Hindlimb muscle (tissue), 1 donor: ENCODE measurements around the gene ARID5B. TPM values are rescaled to one million over a fixed set of nuclear protein-coding genes. Genes with fewer than 3 reads are reported as not detected.
A peak's percentile ranks its signal among the peaks of the same experiment; 100 is the strongest.

Source experiments
- DNase-seq: peaks from one replicate; pipeline ENCODE4 v3.0.0-alpha.2; 2013
- polyA plus RNA-seq: library from polyadenylated mRNA; unstranded; fragments of 120-200 nt; gene quantifications from one replicate; pipeline ENCODE4 v1.2.1, GENCODE V29; 2013; ENCODE audit not compliant: insufficient read length

ARID5B gene
- polyA plus RNA-seq, 1 donor, result 21.1 TPM

GRCh38 chr10:61883371-61884025 lies 18.0 kb upstream of the ARID5B start:
- no peak for DNase-seq

GRCh38 chr10:61887772-61888171 lies 13.7 kb upstream of the ARID5B start:
- no peak for DNase-seq

DNA sequence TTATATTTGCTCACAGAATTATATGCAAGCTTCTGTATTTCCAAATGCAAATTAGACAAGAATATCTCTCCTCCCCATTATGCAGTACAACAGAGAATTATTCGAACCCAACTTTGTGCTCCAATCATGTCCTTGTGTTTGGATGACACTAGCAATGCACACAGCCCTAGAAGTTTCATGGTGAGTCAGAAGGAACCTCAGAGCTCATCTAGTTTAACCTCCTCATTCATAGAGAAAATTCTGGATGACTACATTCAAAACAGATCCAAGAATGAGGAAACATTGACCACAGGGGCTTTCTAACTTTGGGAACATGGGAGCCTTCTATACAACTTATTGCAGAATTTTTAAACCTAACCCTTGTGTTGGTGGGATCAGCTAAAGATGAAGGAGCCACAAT lies 12.8 kb upstream of the ARID5B start:
- no peak for DNase-seq

GRCh38 chr10:61890430-61890829 lies 11.1 kb upstream of the ARID5B start:
- DNase-seq, result no peak

GRCh38 chr10:61890881-61891409 lies 10.6 kb upstream of the ARID5B start:
- no peak for DNase-seq

DNA sequence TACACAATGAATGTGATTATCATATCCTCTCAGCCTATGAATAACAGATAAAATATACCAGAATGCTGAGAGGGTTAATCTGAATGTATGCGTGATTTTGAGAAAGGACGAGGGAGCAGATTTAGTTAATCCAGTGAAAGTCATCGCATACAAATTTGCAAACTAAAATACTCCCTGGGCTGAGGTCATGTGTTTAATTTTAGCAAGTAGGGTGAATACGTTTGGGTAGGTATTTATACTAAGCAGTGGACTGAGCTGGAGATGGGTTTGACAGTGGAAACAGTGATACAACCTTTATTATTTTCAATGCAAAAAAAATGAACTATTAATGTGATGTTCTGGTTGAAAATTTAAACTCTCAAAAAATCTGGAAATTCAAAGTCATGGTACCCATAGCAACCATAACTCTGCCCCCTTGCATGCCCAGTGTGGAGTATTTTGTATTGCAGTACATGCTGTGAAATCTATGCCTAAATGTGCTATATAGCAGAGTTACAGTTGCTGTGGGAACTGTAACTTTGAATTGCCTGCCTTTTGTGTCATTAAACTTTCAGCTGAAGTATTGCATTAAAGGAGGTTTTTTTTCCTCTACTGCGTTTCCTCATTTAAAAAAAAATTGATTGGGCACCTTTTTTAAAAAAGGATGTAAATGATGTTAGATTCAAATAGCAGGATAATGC lies 9.5 kb upstream of the ARID5B start:
- DNase-seq, result no peak

DNA sequence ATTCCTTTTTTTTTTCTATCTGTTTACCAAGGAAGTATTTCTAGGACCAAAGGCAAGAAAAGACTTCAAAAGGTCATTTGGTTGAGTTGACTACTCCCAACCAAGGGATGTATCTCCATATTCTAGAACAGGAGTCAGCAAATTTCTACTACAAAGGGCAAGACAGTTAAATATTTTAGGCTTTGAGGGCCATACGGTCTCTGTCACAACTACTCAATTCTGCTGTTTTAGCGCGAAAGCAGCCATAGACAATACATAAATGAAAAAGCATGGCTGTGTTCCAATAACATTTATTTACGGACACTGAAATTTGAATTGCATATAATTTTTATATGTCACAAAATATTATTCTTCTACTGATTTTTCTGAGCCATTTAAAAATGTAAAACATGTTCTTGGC lies 8.5 kb upstream of the ARID5B start:
- DNase-seq, result no peak

DNA sequence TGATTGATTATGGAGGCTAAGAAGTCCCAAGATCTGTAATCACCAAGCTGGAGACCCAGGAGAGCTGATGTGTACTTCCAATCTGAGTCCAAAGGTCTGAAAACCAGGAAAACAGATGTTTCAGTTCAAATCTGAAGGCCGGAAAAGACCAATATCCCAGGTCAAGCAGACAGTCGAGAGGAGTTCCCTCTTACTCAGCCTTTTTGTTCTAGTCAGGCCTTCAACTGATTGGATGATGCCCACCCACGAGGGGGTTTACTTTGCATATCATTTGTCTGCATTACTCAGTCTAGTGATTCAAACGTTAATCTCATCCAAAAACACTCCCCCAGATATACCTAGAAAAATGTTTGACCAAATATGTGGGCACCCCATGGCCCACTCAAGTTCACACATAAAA lies 7.4 kb upstream of the ARID5B start:
- no peak for DNase-seq

GRCh38 chr10:61895898-61896600 lies 5.5 kb upstream of the ARID5B start:
- DNase-seq, result no peak

- peak; percentile 66 for DNase-seq
These were observed 4.4 kb upstream of the ARID5B start for GRCh38 chr10:61896854-61897661.

DNA sequence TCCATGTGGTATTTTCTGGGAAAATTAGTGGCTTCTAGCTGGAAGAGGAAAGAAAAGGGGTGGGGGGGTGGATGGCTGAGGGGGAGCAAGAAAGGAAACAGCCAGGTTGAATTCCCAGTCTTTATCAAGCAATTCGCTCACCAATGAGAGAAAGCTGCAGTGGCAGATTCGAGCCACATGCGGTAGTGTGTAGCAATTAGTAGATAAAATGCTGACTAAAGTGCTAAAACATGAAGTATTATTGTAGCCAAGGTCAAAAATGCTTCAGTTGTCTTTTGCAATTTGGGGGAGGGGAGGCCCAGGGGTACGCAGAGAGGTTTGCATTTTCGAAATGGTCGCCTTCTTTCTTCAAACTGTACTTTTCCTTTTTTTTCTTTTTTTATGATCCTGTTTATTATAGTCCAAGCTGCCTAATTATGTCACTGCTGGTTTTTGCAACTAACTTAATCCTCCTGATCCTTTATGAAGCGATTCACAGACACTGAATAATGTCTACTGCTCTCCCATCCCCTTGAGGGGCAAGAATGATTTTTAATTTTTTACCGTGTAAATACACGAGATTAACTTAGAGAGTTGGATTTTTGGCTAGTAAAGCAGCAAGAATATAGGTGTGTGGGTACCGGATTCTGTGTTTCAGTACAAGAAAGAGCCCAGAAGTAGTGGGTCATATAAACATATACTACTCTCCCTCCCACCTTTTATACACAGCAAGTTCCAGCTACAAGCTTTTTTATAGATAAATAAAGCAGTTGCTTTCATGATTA lies 3.6 kb upstream of the ARID5B start:
- DNase-seq, result peak; percentile 47

- DNase-seq, result no peak
These were observed 3.1 kb upstream of the ARID5B start for GRCh38 chr10:61898435-61898778.

- no peak for DNase-seq
These were observed 2.4 kb upstream of the ARID5B start for GRCh38 chr10:61899069-61899531.

- no peak for DNase-seq
These were observed 1.9 kb upstream of the ARID5B start for GRCh38 chr10:61899663-61899996.

DNA sequence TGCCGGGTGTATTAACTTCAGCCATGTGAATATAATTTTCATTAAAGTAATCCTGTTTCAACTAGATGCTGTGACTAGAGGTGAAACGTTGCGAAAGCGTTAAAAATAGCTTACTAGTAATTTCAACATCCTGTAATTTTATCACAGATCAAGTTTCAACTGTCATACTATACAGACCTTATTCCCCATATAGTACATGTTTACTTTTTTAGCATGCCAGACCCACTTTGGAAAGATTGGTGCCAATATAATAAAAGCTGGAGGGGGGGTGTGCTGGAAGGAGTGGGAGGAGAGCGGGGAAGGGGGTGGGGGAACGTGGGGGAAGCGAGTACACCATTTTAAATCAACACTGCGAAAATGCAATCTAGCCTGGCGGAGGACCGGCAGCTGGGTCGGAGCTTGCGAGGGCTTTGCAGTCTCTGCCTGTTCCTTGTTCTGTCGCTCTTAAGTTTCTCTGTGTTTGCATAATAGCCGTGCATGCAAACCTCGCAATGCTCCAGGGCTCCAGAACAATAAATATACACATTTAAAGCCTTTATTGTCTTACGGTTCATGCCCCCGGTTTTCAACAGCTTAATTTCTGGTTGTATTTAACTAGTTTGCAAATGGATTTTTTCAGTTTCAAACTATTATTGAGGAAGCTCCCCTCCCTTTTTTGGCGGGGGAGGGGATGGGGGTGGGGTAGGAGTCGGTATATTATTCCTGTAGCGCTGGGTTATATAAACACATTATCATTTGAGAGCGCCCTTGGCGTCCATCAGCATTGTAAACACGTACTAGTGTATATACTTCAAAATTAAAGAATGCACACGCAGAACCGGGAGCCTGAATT lies 1.3 kb upstream of the ARID5B start:
- DNase-seq, result peak; percentile 67

DNA sequence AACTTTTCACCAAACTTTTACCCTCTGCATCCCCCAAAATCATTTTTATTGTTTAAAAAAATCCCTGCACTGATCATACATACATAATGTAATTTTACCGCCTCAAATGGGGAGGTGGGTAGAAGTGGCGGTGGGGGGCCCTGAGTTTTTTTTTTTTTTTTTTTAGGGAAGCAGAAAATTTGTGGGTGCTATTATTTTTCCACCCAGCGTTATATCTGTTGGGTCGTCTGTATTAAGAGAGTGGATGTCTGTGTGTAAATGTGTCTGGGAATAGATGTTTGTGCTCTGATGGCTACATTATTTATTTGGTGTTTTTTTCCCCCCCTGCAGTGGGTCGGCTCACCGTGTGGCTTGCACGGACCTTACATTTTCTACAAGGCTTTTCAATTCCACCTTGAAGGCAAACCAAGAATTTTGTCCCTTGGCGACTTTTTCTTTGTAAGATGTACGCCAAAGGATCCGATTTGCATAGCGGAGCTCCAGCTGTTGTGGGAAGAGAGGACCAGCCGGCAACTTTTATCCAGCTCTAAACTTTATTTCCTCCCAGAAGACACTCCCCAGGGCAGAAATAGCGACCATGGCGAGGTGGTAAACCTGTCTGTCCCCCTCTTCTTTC lies 438 bp downstream of the ARID5B start:
- peak; percentile 74 for DNase-seq

GRCh38 chr10:61902445-61903220 lies 1.1 kb downstream of the ARID5B start:
- peak; percentile 80 for DNase-seq

DNA sequence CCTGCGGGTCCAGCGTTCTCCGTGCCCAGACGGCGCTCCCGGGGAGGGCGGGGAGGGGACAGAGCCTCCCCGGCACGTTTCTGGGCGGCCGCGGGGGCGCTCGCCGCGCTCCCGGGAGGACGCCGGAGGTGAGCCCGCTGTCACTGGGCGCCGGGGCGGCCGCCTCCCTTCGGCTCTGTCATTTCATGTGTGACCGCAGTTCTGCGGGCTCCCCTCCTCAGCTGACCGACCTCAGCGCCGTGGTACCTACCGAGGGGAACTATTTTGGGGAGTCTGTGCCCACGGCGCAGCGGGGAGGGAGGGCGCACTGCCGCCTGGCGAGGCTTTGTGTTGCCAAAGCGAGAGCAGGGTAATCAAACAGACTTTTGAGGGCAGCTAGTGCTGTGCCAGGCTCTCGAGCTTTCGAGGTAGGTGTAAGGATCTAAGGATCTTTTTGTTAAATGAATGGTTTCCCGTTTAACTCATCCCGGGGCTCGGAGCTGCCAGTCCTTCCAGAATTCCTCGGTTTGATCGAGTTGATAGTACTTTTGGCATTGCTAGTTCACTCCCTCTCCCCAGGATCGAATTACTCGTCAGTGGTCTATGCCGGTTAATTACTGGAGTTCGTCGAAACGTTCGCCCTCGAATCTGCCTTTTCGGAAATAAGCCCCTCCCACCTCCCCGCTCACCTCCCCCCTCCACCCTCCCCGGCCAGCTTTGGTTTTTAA lies 1.9 kb downstream of the ARID5B start:
- DNase-seq, result peak; percentile 77

DNA sequence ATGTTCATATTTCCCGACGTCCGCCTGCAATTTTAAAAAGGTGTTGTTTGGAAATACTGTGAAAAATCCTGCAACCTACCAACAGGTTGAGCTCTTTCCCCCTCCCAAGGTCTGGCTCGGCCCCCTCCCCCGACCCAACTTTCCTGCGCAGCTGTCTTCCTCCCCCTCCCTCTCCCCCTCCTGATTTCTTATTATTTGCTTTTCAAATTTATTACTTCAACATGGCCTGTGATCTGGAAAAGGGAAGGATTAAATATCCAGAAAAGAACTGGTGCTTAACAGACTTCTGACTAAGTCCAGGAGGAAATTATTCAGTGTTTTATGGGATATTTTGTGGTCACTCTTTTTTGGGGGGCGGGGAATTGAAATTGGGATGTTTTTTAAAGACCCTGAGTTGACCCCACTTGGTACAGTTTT lies 2.4 kb downstream of the ARID5B start:
- DNase-seq, result no peak
